Ishikawa (cell line): ENCODE results near the gene PJA2.

Experiments
- CEBPB ChIP-seq: IDR thresholded peaks from 2 replicates; pipeline ENCODE4 v1.6.1; 2012
- CREB1 ChIP-seq: IDR thresholded peaks from 2 replicates; pipeline ENCODE4 v1.6.1; 2012; ENCODE audit warnings: low read depth
- EGR1 ChIP-seq: IDR thresholded peaks from 2 replicates; pipeline ENCODE4 v1.6.1; 2012
- EP300 ChIP-seq: IDR thresholded peaks from 2 replicates; pipeline ENCODE4 v1.6.1; 2012; ENCODE audit warnings: borderline replicate concordance
- FOXM1 ChIP-seq: IDR thresholded peaks from 2 replicates; pipeline ENCODE4 v1.6.1; 2012; ENCODE audit warnings: low read depth, borderline replicate concordance
- MAX ChIP-seq: IDR thresholded peaks from 2 replicates; pipeline ENCODE4 v1.6.1; 2012
- NFIC ChIP-seq: IDR thresholded peaks from 2 replicates; pipeline ENCODE4 v1.6.1; 2012
- RAD21 ChIP-seq: IDR thresholded peaks from 2 replicates; pipeline ENCODE4 v1.6.1; 2012; ENCODE audit warnings: low read depth
- TAF1 ChIP-seq: IDR thresholded peaks from 2 replicates; pipeline ENCODE4 v1.6.1; 2012; ENCODE audit warnings: low read depth, mild to moderate bottlenecking
- TCF12 ChIP-seq: IDR thresholded peaks from 2 replicates; pipeline ENCODE4 v1.6.1; 2012; ENCODE audit warnings: low read depth
- TEAD4 ChIP-seq: IDR thresholded peaks from 2 replicates; pipeline ENCODE4 v1.6.1; 2012
- USF1 ChIP-seq: IDR thresholded peaks from 2 replicates; pipeline ENCODE4 v1.6.1; 2012
- YY1 ChIP-seq: IDR thresholded peaks from 2 replicates; pipeline ENCODE4 v1.6.1; 2012; ENCODE audit warnings: low read depth
- ZBTB7A ChIP-seq: IDR thresholded peaks from 2 replicates; pipeline ENCODE4 v1.6.1; 2012; ENCODE audit warnings: low read depth
- TF ChIP-seq, protein P1 (sequence below): IDR thresholded peaks from 2 replicates; pipeline ENCODE4 v1.6.1; 2012; ENCODE audit warnings: low read depth, mild to moderate bottlenecking

Gene PJA2

DNA sequence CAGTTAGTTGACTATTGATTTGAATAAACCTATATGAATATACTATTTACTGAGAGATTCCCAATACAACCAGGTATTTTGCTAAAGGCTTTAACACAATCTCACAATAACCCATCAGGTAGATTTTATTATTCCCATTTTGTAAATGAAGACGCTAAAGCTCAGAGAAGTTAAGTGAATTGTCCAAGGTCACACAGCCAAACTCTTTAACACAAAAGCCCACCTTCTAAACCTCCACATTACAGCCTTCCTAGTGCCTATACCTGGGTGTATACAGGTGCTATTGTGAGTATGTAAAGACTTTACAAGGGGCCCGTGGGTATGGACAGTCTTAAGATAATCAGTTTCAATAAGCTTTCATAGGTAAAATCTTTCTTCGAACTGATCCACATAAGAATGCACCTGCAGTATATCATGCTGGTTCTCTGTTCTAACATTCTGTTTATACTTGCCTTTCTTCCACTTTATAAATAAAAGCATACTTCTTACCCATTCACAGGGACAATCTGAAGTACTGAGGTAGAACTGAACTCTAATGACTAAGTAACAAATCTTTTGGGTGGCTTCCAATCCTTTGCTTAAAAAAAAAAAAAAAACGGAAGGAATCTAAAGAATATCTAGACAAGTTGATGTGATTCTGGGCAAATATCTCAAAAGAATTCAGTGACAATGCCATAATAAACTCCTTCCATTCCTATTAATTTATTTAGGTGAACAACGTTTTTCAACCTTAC is 59.1 kb downstream of the PJA2 start:
- TF ChIP-seq TCF12, result no peak
- TF ChIP-seq TEAD4, result no peak
- no peak for TF ChIP-seq EP300
- no peak for TF ChIP-seq CEBPB
- TF ChIP-seq TAF1, result no peak
- no peak for TF ChIP-seq FOXM1
- TF ChIP-seq RAD21, result no peak
- TF ChIP-seq, protein P1, sequence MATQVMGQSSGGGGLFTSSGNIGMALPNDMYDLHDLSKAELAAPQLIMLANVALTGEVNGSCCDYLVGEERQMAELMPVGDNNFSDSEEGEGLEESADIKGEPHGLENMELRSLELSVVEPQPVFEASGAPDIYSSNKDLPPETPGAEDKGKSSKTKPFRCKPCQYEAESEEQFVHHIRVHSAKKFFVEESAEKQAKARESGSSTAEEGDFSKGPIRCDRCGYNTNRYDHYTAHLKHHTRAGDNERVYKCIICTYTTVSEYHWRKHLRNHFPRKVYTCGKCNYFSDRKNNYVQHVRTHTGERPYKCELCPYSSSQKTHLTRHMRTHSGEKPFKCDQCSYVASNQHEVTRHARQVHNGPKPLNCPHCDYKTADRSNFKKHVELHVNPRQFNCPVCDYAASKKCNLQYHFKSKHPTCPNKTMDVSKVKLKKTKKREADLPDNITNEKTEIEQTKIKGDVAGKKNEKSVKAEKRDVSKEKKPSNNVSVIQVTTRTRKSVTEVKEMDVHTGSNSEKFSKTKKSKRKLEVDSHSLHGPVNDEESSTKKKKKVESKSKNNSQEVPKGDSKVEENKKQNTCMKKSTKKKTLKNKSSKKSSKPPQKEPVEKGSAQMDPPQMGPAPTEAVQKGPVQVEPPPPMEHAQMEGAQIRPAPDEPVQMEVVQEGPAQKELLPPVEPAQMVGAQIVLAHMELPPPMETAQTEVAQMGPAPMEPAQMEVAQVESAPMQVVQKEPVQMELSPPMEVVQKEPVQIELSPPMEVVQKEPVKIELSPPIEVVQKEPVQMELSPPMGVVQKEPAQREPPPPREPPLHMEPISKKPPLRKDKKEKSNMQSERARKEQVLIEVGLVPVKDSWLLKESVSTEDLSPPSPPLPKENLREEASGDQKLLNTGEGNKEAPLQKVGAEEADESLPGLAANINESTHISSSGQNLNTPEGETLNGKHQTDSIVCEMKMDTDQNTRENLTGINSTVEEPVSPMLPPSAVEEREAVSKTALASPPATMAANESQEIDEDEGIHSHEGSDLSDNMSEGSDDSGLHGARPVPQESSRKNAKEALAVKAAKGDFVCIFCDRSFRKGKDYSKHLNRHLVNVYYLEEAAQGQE, result no peak
- TF ChIP-seq ZBTB7A, result no peak
- no peak for TF ChIP-seq MAX
- no peak for TF ChIP-seq NFIC

DNA sequence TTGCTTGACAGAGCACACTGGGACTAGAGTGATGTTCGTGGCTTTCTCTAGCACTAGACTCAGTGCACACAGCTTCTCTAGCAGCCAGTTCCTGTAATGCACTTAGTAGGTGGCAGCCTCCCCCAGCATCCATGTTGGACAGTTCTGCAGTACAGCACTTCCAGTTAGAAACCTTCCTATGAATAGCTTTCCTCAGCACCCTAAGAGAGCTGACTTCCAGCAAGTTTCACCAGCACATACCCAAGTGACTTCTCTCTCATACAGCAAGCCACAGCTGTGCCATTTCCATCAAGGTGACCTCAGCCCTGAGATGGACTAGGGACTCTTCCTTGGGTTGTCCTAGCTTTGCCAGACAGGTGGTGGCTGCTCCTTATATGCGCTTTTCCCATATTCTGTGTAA is 60.4 kb downstream of the PJA2 start:
- TF ChIP-seq RAD21 (no peak), YY1 (no peak), TCF12 (no peak), EGR1 (no peak), CREB1 (no peak), NFIC (no peak), FOXM1 (no peak), TAF1 (no peak), CEBPB (no peak), EP300 (no peak), ZBTB7A (no peak), USF1 (no peak)
- TF ChIP-seq, protein P1, result no peak

- TF ChIP-seq ZBTB7A (no peak), TCF12 (no peak), RAD21 (no peak), EGR1 (no peak), NFIC (no peak), USF1 (no peak), TEAD4 (no peak), FOXM1 (no peak), CEBPB (no peak), EP300 (no peak), MAX (no peak), TAF1 (no peak), CREB1 (no peak), YY1 (no peak)
- TF ChIP-seq, protein P1, result no peak
Observed at GRCh38 chr5:109347252-109347888, 62.4 kb downstream of the PJA2 start.

DNA sequence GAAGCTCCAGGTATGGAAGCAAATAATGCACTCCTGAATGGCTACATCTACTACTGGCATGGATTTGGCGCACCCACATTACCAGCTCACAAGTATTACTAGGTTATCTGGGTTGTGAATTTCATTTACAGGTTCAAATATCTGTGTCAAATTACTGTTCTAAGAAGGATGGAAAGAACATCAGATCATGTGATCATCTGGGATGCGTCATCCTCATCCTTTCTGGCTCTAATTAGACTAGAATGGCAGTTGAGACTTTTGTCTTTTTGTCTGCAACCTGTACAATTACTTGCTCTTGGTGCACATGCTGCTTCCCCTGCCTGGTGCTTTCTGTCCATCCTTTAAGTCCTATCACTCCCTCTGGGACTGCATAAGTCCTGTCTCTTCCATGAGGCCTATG is 64.1 kb downstream of the PJA2 start:
- no peak for TF ChIP-seq USF1
- no peak for TF ChIP-seq TAF1
- no peak for TF ChIP-seq MAX
- TF ChIP-seq CREB1, result no peak
- no peak for TF ChIP-seq YY1
- TF ChIP-seq, protein P1, result no peak
- TF ChIP-seq EGR1, result no peak
- no peak for TF ChIP-seq TCF12
